ENCODE data around the gene TDRD5.
A peak's percentile ranks its signal among the peaks of the same experiment; 100 is the strongest.
"Not testable (repeated sequence)": the region's sequence is repeated elsewhere in the genome, so short reads cannot be mapped to it uniquely, and the experiment has no call there.

Gene TDRD5

DNA sequence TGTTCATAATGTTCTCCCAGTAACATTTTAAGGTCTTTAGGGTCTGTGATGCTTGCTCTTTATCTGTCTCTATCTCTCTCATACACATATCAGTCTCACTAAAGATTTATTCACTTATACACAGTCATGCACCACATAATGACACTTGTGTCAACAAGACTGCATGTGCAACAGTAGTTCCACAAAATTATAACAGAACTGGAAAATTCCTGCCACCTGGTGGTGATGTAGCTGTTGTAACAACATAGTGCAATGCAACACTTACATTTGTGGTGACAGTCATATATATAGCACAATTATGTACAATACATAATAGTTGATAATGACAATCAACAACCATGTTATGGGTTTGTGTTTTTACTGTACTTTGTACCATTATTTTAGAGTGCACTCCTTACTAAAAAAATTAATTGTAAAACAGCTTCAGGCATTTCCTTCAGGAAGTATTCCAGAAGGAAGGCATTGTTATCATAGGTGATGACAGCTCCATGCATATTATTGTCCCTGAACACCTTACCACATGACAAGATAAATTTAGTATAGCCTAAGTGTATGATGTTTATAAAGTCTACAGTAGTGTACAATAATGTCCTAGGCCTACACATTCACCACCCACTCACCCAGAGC is 8.1 kb downstream of the TDRD5 start:
- peak; percentile 11 for DNase-seq (ENCODE audit: low spot score)

DNA sequence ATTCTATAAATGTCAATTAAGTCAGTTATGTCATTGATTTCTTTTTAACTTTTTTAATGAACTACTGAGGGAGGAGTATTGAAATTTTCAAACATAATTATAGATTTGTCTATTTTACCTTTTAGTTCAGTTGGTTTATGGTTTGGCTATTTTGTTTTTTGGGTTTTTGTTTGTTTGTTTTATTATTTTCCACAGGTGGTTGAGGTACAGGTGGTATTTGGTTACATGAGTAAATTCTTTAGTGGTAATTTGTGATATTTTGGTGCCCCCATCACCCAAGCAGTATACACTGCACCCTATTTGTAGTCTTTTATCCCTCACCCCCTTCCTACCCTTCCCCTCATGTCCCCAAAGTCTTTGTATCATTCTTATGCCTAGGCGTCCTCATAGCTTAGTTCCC is 9.5 kb downstream of the TDRD5 start:
- no peak for DNase-seq (ENCODE audit: low spot score)

- DNase-seq (ENCODE audit: low spot score) = no peak
Measured at GRCh38 chr1:179612361-179612760, 20.7 kb downstream of the TDRD5 start.

GRCh38 chr1:179630719-179631118 is 39.1 kb downstream of the TDRD5 start:
- DNase-seq (ENCODE audit: low spot score) = no peak

DNA sequence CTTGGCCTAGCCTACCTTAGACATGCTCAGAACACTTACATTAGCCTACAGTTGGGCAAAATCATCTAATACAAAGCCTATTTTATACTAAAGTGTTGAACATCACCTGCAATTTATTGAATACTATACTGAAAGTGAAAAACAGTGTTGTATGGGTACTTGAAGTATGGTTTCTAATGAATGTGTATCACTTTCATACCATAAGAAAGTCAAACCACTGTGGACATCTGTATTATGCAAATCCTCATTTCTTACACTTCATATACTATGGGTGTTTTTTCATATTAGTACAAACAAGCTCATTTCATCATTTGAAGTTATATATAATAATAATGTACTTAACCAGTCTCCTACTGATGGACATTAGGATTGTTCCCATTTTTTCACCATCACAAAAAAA is 41.2 kb downstream of the TDRD5 start:
- DNase-seq (ENCODE audit: low spot score) = no peak

DNA sequence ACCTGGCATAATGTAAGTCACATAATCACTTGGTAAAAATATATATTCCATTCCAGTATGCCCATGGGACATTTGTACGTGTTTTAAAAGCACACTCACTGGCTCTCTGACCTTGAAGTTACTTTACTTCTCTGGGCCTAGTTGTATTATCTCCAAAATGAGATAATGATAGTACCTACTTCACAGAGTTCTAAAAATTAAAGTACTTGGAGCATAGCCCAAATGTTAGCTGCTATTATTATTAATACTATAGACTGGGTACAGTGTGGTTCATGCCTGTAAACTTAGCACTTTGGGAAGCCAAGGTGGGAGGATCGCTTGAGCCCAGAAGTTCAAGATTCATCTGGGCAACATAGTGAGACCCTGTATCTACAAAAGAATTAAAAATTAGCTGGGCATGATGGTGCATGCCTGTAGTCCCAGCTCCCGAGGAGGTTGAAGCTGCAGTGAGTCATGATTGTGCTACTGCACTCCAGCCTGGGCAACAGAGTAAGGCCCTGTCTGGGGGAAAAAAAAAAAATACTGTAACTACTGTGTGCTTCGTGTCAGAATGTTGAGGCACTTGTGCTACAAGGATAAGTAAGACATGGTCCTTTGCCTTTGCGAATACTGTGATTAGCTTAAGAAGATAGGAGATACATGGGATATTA is 45.7 kb downstream of the TDRD5 start:
- no peak for DNase-seq (ENCODE audit: low spot score)

DNA sequence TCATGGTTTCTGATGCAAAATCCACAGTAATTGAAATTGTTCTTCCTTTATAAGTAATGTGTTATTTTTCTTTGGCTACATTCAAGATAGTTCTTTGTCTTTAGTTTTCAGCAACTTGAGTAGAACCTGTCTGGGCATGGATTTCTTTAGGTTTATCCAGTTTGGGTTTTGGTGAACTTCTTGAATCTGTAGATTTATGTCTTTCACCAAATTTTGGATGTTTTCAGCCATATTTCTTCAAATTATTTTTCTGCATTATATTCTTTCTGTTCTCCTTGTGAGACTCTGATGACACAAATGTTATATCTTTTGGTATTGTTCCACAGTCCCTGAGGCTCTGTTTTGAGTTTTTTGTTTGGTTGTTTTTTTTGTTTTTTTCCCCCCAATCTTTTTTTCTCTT is 69.4 kb downstream of the TDRD5 start:
- no peak for DNase-seq (ENCODE audit: low spot score)

DNA sequence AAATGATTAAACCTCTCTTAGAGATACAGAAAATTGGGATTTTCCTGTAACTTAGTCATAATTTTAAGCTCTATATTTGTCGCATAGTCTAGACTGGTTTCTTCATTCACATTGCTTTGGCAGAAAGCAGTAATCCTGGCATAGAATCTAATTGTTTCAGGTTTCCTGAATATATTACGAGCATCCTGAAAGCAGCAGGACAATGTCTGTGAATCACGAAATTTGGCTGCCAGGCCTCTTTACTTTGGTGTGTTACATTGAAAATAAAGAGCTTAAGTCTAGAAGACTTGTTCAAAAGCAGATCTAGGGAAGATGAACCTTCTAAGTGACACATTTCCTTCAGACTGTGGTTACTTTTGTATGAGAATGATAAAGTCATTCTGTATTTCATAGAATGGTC is 72.2 kb downstream of the TDRD5 start:
- no peak for DNase-seq (ENCODE audit: low spot score)

- no peak for DNase-seq (ENCODE audit: low spot score)
Measured at GRCh38 chr1:179677882-179678281, 86.2 kb downstream of the TDRD5 start.

GRCh38 chr1:179694530-179694929 is 102.9 kb downstream of the TDRD5 start:
- not testable (repeated sequence) for DNase-seq (ENCODE audit: low spot score)

GRCh38 chr1:179702946-179703539 is 111.4 kb downstream of the TDRD5 start:
- no peak for DNase-seq (ENCODE audit: low spot score)

- peak; percentile 51 for DNase-seq (ENCODE audit: low spot score)
Measured at GRCh38 chr1:179706339-179706941, 114.8 kb downstream of the TDRD5 start.

- no peak for DNase-seq (ENCODE audit: low spot score)
Measured at GRCh38 chr1:179707406-179707805, 115.8 kb downstream of the TDRD5 start.

- no peak for DNase-seq (ENCODE audit: low spot score)
Measured at GRCh38 chr1:179708434-179709195, 117.0 kb downstream of the TDRD5 start.

DNA sequence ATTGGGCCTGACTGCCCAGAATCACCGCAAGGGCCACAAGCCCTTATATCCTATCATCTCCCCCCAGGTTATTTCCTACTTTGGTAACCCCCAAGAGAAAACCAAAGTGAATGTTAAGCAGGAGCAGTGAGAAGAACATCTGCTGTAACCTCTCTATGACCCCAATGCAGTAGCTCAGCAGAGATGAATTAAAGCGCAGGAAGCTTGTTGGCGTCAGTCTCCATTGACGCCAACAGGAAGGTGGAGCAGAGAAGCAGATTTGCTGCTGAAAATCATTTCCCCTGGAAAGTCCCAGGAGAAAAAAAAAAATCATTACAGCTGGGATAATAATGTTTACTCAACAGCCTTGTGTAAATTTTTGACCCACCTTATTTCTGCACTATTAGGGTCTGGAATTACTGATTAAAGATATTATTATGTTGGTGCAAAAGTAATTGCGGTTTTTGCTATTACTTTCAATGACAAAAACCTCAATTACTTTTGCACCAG is 118.3 kb downstream of the TDRD5 start:
- no peak for DNase-seq (ENCODE audit: low spot score)

GRCh38 chr1:179714159-179714558 is 122.5 kb downstream of the TDRD5 start:
- DNase-seq (ENCODE audit: low spot score) = no peak

GRCh38 chr1:179714623-179715022 is 123.0 kb downstream of the TDRD5 start:
- no peak for DNase-seq (ENCODE audit: low spot score)

- no peak for DNase-seq (ENCODE audit: low spot score)
Measured at GRCh38 chr1:179719272-179719671, 127.6 kb downstream of the TDRD5 start.

DNA sequence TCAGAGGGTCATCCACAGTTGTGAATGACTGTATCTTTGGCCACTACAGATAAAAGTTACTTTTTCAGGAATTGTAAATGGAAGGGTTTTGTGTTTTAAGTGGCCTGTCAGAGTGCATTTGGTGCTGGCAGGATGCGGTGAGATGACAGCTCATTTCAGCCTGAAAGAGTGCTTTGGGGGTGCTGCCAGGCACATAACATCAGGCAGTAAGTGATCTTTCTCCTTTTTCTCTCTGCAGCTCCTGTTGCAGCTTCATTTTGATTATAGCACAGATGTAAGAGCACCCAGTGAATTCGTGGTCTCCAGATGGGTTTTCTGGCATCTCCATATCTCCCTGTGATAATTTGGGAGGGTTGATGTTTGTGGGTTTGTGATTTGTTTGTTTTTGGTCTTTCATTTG is 136.6 kb downstream of the TDRD5 start:
- DNase-seq (ENCODE audit: low spot score) = no peak

- no peak for DNase-seq (ENCODE audit: low spot score)
Measured at GRCh38 chr1:179729881-179730280, 138.2 kb downstream of the TDRD5 start.

GRCh38 chr1:179731643-179732042 is 140.0 kb downstream of the TDRD5 start:
- DNase-seq (ENCODE audit: low spot score) = no peak

Data from activated CD4-positive, alpha-beta T cell treated with anti-CD3 and anti-CD28 coated beads, Interleukin-2, Interleukin-4, amounts not matched to agents 100 ng/mL and 50 ng/mL, durations not matched to agents 16 hours and 8 hours (primary cell).